K562 (cell line): ENCODE results near the gene MYO9A. TPM values are rescaled to one million over a fixed set of nuclear protein-coding genes. Genes with fewer than 3 reads are reported as not detected.

Experiments used
- ATAC-seq: fragments of 200-7000 bp; cut with Tn5 transposase; 3 replicates; pipeline ENCODE4 v1.9.1; 2020; ENCODE audit warnings: moderate library complexity
- BruUV-seq: library from RNA; stranded (reverse); fragments of 400-500 nt; replicated peaks from 2 replicates; lab custom pipeline; 2021; lab: Mats Ljungman, UMichigan
- CTCF ChIA-PET: fragments of 300-600 bp; formaldehyde crosslinking; extraction: SDS; loops from one replicate; lab custom pipeline; 2021; ENCODE audit warnings: low intra/inter-chr PET ratio; lab: Yijun Ruan, JAX
- POLR2A ChIA-PET: fragments of 300-600, 350-650 bp; sonication (Branson Sonifier 250); formaldehyde crosslinking; extraction: SDS; loops from one replicate; lab custom pipeline; 2021; ENCODE audit warnings: antibody characterized with exemption, inconsistent platforms; lab: Yijun Ruan, JAX
- DNase-seq, 4 experiments: peaks; one replicate each; pipeline versions ENCODE4 v3.0.0 to v3.0.0-alpha.2; 2011 to 2018; ENCODE audit warnings: low spot score in 3 of 4, mixed read lengths in 3 of 4; ENCODE audit errors: extremely low read depth in 1 of 4
- FAIRE-seq: peaks from 2 replicates; lab custom pipeline; 2011; peaks lifted over from hg19 to GRCh38; lab: Jason Lieb, UNC
- H2AFZ ChIP-seq: 2 replicates; pipeline ENCODE4 v1.6.0; 2011; ENCODE audit warnings: low read depth, low read length, control low read depth, inconsistent platforms
- H3K27ac ChIP-seq: fragments of 200-600 bp; 3 replicates; pipeline ENCODE4 v1.8.0; 2011; ENCODE audit warnings: low read depth, mild to moderate bottlenecking, control low read depth, inconsistent platforms, low read length, moderate library complexity, mixed read lengths; ENCODE audit errors: extremely low read depth
- H3K27me3 ChIP-seq, 2 experiments: fragments of 300-600 bp in 1 of 2; 2 replicates in 1 of 2; 3 replicates in 1 of 2; pipeline versions ENCODE4 v1.6.0 to v1.8.0; 2011; ENCODE audit warnings: inconsistent platforms in 2 of 2, low read length in 2 of 2, mild to moderate bottlenecking in 1 of 2, mixed read lengths in 1 of 2, moderate library complexity in 1 of 2; ENCODE audit not compliant: control insufficient read depth in 2 of 2, insufficient read depth in 2 of 2
- H3K36me3 ChIP-seq: fragments of 300-600 bp; 3 replicates; pipeline ENCODE4 v1.8.0; 2011; ENCODE audit warnings: mild to moderate bottlenecking, low read length, inconsistent platforms; ENCODE audit not compliant: control insufficient read depth, insufficient read depth
- H3K4me1 ChIP-seq, 2 experiments: fragments of 200-600 bp in 1 of 2; replicated peaks in 1 of 2; 2 replicates in 1 of 2; 3 replicates in 1 of 2; pipeline versions ENCODE4 v1.5.1 to v1.8.0; 2011; ENCODE audit warnings: inconsistent platforms in 2 of 2, low read length in 2 of 2, mild to moderate bottlenecking in 1 of 2, mixed read lengths in 1 of 2, moderate library complexity in 1 of 2; ENCODE audit not compliant: control insufficient read depth in 2 of 2, insufficient read depth in 2 of 2
- H3K4me2 ChIP-seq: 2 replicates; pipeline ENCODE4 v1.6.1; 2011; ENCODE audit warnings: low read length, control low read depth, inconsistent platforms, mixed read lengths; ENCODE audit not compliant: insufficient read depth
- H3K4me3 ChIP-seq: fragments of 200-600 bp; sonication (generic), shearing (Covaris generic); 2 replicates; pipeline ENCODE4 v1.5.1; 2016; ENCODE audit warnings: control low read depth, inconsistent platforms
- H3K79me2 ChIP-seq: fragments of 200-600 bp; 3 replicates; pipeline ENCODE4 v1.8.0; 2011; ENCODE audit warnings: low read length, inconsistent platforms; ENCODE audit not compliant: control insufficient read depth, insufficient read depth
- H3K9ac ChIP-seq, 2 experiments: 2 replicates each; pipeline versions ENCODE4 v1.6.0 to v1.6.1; 2011; ENCODE audit warnings: low read depth in 2 of 2, low read length in 2 of 2, control low read depth in 1 of 2, inconsistent platforms in 1 of 2, mild to moderate bottlenecking in 1 of 2, mixed read lengths in 1 of 2; ENCODE audit not compliant: insufficient read depth in 1 of 2
- H3K9me1 ChIP-seq: one replicate; pipeline ENCODE4 v1.6.0; 2011; ENCODE audit warnings: inconsistent platforms, mild to moderate bottlenecking, low read length, moderate library complexity; ENCODE audit not compliant: control insufficient read depth, insufficient read depth
- H3K9me3 ChIP-seq: replicated peaks from 2 replicates; pipeline ENCODE4 v1.5.1; 2011; ENCODE audit warnings: low read depth, low read length, inconsistent platforms; ENCODE audit not compliant: control insufficient read depth, insufficient read depth
- H4K20me1 ChIP-seq: replicated peaks from 2 replicates; pipeline ENCODE4 v1.6.1; 2011; ENCODE audit warnings: low read length, inconsistent platforms, mixed read lengths; ENCODE audit not compliant: control insufficient read depth, insufficient read depth
- ARID1B ChIP-seq: fragments of 450-650 bp; IDR thresholded peaks from 2 replicates; pipeline ENCODE4 v1.6.1; 2016; ENCODE audit warnings: antibody characterized with exemption, mild to moderate bottlenecking, inconsistent platforms
- BDP1 ChIP-seq: IDR thresholded peaks from 3 replicates; pipeline ENCODE4 v1.6.1; 2011; ENCODE audit not compliant: insufficient read length, insufficient read depth
- CSDE1 ChIP-seq, 2 experiments: fragments of 450-650 bp; IDR thresholded peaks; 2 replicates each; pipeline ENCODE4 v1.6.1; 2016; ENCODE audit warnings: mild to moderate bottlenecking in 1 of 2
- E2F3 ChIP-seq: fragments of 250-450 bp; sonication (Bioruptor Pico); IDR thresholded peaks from 2 replicates; pipeline ENCODE4 v1.4.0; 2020; ENCODE audit warnings: mild to moderate bottlenecking
- FOS ChIP-seq: IDR thresholded peaks from 3 replicates; pipeline ENCODE4 v1.6.1; 2011; ENCODE audit not compliant: insufficient read length; ENCODE audit errors: extremely low read depth
- PPARD ChIP-seq: fragments of 250-450 bp; sonication (Bioruptor Pico); IDR thresholded peaks from 2 replicates; pipeline ENCODE4 v1.8.0; 2022; ENCODE audit warnings: inconsistent platforms, mild to moderate bottlenecking, moderate library complexity
- PTRF ChIP-seq: fragments of 450-650 bp; IDR thresholded peaks from 2 replicates; pipeline ENCODE4 v1.6.1; 2016; ENCODE audit warnings: mild to moderate bottlenecking, missing genetic modification characterization, missing compliant biosample characterization
- RBM25 ChIP-seq: fragments of 200-400 bp; formaldehyde crosslinking; IDR thresholded peaks from 2 replicates; pipeline ENCODE4 v1.6.1; 2018; ENCODE audit warnings: low read length, low read depth, moderate library complexity; ENCODE audit not compliant: severe bottlenecking
- SNIP1 ChIP-seq: fragments of 450-650 bp; IDR thresholded peaks from 2 replicates; pipeline ENCODE4 v1.7.1; 2017; ENCODE audit warnings: low read depth, mild to moderate bottlenecking
- SRF ChIP-seq, 2 experiments: fragments of 250-450, 450-650 bp in 1 of 2; sonication (Bioruptor Pico) in 1 of 2; sonication (generic) in 1 of 2; formaldehyde crosslinking; IDR thresholded peaks; 2 replicates each; pipeline versions ENCODE4 v1.5.0 to v1.5.1; 2020 to 2022; ENCODE audit warnings: mild to moderate bottlenecking in 1 of 2, missing genetic modification reagents in 1 of 2
- SRSF9 ChIP-seq: fragments of 200-400 bp; formaldehyde crosslinking; IDR thresholded peaks from 2 replicates; pipeline ENCODE4 v1.6.1; 2017; ENCODE audit warnings: low read depth, low read length, borderline replicate concordance
- ZNF124 ChIP-seq: sonication (generic); formaldehyde crosslinking; IDR thresholded peaks from 2 replicates; pipeline ENCODE4 v1.8.1; 2022; ENCODE audit warnings: missing genetic modification reagents
- ZNF134 ChIP-seq: fragments of 250-450 bp; sonication (Bioruptor Pico); conservative IDR thresholded peaks from 2 replicates; pipeline ENCODE4 v1.4.0; 2020
- ZNF24 ChIP-seq: fragments of 450-650 bp; IDR thresholded peaks from 2 replicates; pipeline ENCODE4 v1.6.1; 2016
- WGBS: fragments of 100-300 bp; shearing (Covaris generic); methylation state at CpG from one replicate; pipeline ENCODE4 v1.1.6; 2016; ENCODE audit warnings: low coverage, mixed read lengths; ENCODE audit not compliant: insufficient coverage; ENCODE audit errors: missing lambda C conversion rate; 5-methylcytosine and 5-hydroxymethylcytosine counted together
- in situ Hi-C: fragments of 300-500 bp; cut with MboI; formaldehyde crosslinking; loops from 4 replicates; pipeline ENCODE4 v1.15.0; 2018; ENCODE audit warnings: inconsistent platforms, mixed read lengths
- intact Hi-C: fragments of 100-400 bp; cut with micrococcal nuclease; formaldehyde crosslinking; loops from 2 replicates; pipeline ENCODE4 v1.14.2; 2022
- polyA plus RNA-seq, 8 experiments: library from polyadenylated mRNA; depleted of rRNA in 4 of 8; stranded (reverse) in 5 of 8; unstranded in 3 of 8; fragments of >200 nt; fragmentation: Nextera tagmentation in 2 of 8; fragmentation: Illumina TruSeq in 1 of 8; extraction: Ambion mirVana in 2 of 8; extraction: Trizol in 1 of 8; gene quantifications; 2 replicates each; pipeline versions ENCODE4 v1.2.1 to v1.2.3, GENCODE V29; 2011 to 2014; ENCODE audit warnings: inconsistent platforms in 1 of 8, missing spikeins in 1 of 8
- total RNA-seq, 7 experiments: library from RNA; depleted of rRNA in 6 of 7; stranded (reverse); fragments of >200 nt in 6 of 7; fragmentation: Illumina TruSeq in 2 of 7; extraction: Trizol in 2 of 7; gene quantifications; 2 replicates each; pipeline versions ENCODE4 v1.2.1 to v1.2.3, GENCODE V29; 2011 to 2021; ENCODE audit warnings: low replicate concordance in 1 of 7
- TF ChIP-seq, protein P1 (sequence below): fragments of 250-450 bp; sonication (Bioruptor Pico); IDR thresholded peaks from 2 replicates; pipeline ENCODE4 v1.8.0; 2021; ENCODE audit warnings: moderate library complexity, mild to moderate bottlenecking, inconsistent platforms
- TF ChIP-seq, protein P2 (sequence below): fragments of 200-800 bp; sonication (Bioruptor generic); IDR thresholded peaks from 2 replicates; pipeline ENCODE4 v1.6.1; 2016; ENCODE audit warnings: missing genetic modification characterization, missing compliant biosample characterization
- TF ChIP-seq, protein P3 (sequence below): fragments of 450-650 bp; formaldehyde crosslinking; IDR thresholded peaks from 2 replicates; pipeline ENCODE4 v1.4.0; 2020; ENCODE audit warnings: mild to moderate bottlenecking

The MYO9A gene
- total and polyA plus RNA-seq, 9 of the 15 experiments (the other 6 are each of a cell fraction or from before 2014, with no cell fraction given), result 1.9 to 15.4 (median 5.8) TPM

DNA sequence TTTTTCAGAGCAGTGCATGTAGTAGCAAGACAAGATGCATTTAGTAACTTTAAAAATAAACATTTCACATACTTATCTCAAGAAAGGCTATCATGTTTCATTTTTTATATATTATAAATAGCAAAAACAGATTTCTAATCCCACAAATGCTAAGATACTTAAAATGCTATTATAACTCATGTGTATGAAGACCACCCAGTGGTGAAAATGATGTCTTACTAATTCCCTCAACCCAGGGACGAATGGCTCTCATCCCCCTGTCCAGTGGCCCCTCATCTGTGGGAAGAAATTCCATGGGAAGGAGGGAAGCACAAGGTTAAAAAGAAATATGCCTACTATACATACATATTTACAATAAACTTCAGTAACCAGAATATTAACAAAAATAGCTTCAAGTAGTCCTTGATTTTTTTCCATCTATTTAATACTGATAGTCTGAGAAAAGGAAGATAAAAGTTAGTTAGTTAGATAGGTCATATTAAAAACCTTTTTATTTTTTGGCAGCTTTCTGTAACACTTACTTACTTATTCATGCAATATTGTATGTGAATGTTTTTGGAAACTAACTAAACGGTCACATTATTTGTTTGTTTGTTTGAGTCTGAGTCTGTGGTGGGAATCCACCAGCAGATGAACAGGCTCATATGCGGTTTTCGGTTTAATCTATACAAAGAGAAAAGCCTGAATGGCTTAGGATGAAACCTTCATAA is 292.8 kb downstream of the MYO9A start:
- in situ Hi-C loops, result no loop called here
- no peak for FAIRE-seq
- no peaks in the 10 kb centered on the region for H4K20me1 ChIP-seq
- TF ChIP-seq SRSF9 (no peak), E2F3 (CRISPR knock-in tag) (no peak), SRF (CRISPR knock-in tag; IDR thresholded peaks at IDR 0.05) (no peak), PTRF (tag) (no peak), FOS (no peak), RBM25 (no peak), ARID1B (no peak), PPARD (CRISPR knock-in tag) (no peak), ZNF24 (no peak), SNIP1 (no peak), ZNF134 (CRISPR knock-in tag) (no peak), ZNF124 (CRISPR knock-in tag) (no peak), CSDE1 (IDR thresholded peaks at IDR 0.05) (no peak), BDP1 (no peak)
- TF ChIP-seq, protein P1, sequence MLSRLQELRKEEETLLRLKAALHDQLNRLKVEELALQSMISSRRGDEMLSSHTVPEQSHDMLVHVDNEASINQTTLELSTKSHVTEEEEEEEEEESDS, result no peak
- TF ChIP-seq, protein P2, sequence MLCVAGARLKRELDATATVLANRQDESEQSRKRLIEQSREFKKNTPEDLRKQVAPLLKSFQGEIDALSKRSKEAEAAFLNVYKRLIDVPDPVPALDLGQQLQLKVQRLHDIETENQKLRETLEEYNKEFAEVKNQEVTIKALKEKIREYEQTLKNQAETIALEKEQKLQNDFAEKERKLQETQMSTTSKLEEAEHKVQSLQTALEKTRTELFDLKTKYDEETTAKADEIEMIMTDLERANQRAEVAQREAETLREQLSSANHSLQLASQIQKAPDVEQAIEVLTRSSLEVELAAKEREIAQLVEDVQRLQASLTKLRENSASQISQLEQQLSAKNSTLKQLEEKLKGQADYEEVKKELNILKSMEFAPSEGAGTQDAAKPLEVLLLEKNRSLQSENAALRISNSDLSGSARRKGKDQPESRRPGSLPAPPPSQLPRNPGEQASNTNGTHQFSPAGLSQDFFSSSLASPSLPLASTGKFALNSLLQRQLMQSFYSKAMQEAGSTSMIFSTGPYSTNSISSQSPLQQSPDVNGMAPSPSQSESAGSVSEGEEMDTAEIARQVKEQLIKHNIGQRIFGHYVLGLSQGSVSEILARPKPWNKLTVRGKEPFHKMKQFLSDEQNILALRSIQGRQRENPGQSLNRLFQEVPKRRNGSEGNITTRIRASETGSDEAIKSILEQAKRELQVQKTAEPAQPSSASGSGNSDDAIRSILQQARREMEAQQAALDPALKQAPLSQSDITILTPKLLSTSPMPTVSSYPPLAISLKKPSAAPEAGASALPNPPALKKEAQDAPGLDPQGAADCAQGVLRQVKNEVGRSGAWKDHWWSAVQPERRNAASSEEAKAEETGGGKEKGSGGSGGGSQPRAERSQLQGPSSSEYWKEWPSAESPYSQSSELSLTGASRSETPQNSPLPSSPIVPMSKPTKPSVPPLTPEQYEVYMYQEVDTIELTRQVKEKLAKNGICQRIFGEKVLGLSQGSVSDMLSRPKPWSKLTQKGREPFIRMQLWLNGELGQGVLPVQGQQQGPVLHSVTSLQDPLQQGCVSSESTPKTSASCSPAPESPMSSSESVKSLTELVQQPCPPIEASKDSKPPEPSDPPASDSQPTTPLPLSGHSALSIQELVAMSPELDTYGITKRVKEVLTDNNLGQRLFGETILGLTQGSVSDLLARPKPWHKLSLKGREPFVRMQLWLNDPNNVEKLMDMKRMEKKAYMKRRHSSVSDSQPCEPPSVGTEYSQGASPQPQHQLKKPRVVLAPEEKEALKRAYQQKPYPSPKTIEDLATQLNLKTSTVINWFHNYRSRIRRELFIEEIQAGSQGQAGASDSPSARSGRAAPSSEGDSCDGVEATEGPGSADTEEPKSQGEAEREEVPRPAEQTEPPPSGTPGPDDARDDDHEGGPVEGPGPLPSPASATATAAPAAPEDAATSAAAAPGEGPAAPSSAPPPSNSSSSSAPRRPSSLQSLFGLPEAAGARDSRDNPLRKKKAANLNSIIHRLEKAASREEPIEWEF (CRISPR knock-in tag), result no peak
- TF ChIP-seq, protein P3, sequence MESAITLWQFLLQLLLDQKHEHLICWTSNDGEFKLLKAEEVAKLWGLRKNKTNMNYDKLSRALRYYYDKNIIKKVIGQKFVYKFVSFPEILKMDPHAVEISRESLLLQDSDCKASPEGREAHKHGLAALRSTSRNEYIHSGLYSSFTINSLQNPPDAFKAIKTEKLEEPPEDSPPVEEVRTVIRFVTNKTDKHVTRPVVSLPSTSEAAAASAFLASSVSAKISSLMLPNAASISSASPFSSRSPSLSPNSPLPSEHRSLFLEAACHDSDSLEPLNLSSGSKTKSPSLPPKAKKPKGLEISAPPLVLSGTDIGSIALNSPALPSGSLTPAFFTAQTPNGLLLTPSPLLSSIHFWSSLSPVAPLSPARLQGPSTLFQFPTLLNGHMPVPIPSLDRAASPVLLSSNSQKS (CRISPR knock-in tag), result no peak

More for the DNA sequence above, 292.8 kb downstream of the MYO9A start:
- Histone ChIP-seq H3K9me1 (no peaks in the 10 kb centered on the region), H3K4me3 (no peak overlapping the region), H3K36me3 (no peaks in the 10 kb centered on the region), H3K9ac (no peak overlapping the region), H3K9me3 (0 out of 2 replicates have a peak, but pooled peaks cover 3% of the 10 kb centered on the region), H3K79me2 (no peaks in the 10 kb centered on the region), H3K27me3 (no peaks in the 10 kb centered on the region), H3K27ac (no peak overlapping the region), H2AFZ (no peak overlapping the region), H3K4me2 (no peak overlapping the region), H3K4me1 (no peaks in the 10 kb centered on the region)
- 41% methylated on average over 4 of the region's 4 CpGs for WGBS
- no TSS peak for BruUV-seq
- ATAC-seq (no peak), DNase-seq (no peak)
- intact Hi-C loops, result no loop called here
- ChIA-PET CTCF (no interaction called here), POLR2A (no interaction called here)
